Measurements from ENCODE around the gene FAM3B.

The FAM3B gene

DNA sequence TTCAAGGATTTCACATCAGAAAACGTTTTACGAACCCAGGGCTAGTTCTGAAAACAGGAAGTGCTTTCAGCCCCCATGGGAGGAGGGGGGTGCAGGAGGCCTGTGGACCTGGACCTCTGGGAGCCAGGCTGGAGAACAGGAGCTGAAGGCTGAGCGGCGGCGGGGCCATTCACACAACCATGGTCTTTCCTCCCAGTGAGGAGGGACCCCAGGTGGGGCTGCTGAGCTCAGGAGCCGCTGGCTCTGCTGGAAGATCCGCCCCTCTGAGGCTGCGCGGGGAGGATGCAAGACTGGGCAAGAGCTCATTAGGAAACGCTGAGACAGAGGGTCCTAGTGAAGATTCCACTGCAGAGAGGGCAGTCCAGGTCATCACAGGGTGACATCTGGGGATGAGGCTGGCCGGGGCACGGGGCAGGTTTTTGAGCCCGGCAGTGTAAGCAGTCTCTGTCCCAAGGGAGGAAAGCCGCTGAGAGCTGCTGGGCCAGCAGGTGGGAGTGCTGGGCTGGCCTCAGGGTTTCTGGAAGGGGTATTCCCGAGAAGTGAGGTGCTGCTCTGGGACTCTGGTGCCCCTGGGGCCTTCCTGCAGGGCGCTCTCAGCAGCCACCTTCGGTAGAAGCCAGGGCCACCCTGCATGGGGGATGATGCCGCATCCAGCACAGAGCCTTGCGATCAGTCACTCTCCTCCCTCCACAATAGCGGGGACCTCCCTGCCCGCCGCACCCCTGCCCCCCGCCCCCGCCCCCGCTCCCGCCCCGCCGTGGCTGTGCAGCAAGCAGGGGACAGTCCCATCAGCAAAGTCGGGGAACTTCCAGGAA, 52.7 kb downstream of the FAM3B start:
- peak; percentile 19 for DNase-seq

DNA sequence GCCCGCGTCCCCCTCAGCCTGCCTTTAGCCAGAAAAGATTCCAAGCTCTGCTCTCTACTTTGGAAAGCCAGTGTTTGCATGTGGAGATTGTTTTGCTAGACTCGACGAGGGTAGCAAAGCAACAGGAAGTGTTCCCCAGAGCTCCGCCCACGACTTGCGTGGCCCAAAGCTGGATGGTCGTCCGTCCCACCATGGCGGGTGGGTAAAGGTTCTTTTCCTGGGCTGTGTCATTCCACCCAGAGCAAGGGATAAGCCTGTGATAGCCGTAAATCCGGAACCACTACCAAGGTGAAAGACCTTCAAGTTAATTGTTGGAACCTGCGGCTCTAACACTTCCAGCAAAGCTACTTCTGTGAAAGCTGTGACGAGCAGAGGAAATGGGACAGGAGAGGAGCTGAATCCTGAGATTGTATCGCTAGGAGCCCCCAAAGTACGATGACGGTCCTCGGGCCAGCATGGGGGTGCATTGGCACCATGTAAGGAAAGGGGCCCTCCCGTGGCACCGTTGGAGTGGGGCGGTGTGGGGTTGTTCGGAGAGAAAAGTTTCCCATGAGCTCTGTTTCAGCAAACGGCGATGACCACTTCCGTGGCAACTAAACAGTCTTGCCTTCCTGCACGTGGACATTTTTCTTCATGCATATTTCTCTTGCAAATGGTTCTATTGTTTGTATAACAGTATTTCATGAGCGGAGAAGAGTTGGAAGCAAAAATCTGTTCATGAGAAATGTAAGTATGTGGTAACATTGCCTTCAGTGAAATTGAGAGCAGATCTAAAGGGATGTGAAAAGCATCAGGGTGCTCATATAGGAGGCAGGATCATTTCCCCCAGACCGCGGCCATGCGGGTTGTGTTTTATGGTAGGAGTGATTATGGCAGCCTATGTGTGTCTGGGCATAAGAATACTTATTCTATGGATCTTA, 53.6 kb downstream of the FAM3B start:
- DNase-seq: no peak

DNA sequence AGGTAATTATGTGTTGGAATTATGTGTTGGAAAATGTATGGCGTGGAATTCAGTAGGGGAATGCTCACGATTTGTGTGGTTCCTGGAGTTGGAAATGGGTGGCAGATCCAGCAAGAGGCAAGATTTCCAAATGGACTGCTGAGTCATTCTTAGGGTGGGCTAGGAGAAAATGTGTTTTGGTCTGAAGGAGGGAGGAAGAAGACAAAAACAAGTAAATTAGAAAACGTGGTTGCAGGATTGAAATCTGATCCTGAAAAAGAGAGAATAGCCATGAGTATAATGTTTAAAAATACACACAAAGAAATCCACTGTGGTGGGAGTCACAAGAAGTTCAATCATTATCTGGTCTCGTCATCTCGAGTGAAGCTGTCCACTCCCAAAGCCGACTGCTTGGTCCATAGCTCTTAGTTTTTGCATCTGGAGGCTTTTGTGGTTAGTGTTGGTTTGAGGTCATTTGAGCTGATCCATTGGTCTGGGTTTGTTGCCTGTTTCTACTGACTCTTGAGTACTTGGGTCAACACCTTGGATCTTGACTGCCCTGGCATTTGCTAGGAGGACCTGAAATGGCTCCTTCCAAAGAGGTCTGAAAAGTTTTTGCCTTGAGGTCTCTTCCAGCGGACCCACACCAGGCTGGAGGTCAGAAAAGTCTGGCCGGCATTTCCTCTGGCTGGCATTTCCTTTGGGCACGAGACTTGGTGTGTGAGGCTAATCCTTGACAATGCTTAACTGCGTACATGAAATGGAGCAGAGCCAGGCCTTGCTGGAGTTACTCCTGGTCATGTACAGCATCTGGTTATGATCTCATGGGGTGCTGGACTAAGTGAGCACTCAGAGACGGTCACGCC, 54.5 kb downstream of the FAM3B start:
- DNase-seq: no peak

DNA sequence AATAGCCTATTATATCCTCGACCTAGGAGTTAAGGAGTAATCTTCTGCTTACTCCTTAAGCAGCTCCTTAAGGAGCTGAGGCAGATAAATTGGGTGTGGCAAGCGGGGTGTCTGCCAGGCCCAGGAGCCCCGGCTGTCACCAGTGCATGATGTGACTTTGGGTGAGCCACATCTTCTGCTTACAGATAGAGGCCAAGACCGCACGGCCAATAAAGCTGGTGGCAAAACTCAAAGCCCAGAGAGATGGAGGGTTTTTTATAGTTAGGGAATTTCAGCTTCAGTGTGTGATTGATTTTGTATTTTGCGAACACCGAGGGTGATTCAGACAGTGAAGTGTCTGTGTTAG, 55.1 kb downstream of the FAM3B start:
- no peak for DNase-seq

DNA sequence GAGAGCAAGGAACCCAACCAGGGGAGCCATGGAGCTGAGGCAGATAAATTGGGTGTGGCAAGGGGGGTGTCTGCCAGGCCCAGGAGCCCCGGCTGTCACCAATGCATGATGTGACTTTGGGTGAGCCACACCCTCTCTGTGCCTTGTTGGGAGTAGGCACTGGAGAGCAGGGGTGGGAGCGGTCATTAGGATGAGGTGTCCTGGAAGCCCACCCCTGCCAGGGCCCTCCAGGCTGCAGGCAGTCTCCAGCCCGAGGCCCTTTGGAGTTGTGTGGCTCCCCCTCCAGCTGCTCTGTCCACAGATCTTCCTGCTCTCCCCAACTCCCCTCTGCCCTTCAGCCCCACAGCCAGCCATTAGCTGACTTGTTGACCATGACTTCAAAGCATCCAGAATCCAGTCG, 56.7 kb downstream of the FAM3B start:
- no peak for DNase-seq

DNA sequence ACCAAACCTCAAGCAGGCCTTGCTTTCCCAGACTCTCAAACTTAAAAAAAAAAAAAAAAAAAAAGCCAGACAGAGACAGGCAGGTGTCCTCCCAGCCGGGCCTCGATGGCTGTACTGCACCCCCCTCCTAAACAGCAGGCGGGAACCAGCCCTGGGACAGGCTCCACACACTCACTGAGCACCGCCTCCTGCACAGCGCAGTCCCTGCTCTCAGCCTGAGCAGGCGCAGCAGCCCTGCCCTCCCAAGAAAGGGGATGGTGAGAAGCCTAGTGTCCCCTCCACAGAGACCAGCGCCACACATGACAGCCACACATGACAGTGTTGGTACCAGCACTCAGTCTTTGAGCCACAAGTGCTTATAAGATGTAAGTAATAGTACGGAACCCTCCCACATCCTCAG, 57.2 kb downstream of the FAM3B start:
- no peak for DNase-seq

DNA sequence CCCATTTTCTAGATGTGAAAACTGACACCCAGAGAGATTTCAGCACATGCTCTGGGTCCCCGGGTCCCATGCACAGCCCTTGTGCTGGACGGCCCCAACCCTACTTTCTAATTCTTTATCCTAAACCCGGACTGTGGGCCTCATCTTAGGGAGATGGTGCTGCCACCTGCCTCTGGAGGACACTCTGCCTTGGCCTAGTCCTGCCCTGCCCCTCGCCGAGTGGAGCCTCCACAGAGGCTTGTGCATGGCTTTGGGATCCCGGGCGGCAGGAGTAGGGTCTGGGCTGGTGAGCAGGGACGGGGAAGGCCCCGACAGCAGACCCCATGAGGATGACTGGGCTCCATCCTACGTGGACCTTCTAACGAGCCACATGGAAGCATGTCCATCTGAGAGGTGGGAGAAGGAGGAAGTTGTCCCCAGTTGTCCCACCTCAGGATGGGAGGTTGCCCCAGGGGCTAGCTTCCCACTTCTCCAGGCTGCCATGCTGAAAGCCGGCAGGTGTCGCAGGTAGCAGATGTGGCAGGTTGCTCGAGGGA, 57.6 kb downstream of the FAM3B start:
- no peak for DNase-seq

DNA sequence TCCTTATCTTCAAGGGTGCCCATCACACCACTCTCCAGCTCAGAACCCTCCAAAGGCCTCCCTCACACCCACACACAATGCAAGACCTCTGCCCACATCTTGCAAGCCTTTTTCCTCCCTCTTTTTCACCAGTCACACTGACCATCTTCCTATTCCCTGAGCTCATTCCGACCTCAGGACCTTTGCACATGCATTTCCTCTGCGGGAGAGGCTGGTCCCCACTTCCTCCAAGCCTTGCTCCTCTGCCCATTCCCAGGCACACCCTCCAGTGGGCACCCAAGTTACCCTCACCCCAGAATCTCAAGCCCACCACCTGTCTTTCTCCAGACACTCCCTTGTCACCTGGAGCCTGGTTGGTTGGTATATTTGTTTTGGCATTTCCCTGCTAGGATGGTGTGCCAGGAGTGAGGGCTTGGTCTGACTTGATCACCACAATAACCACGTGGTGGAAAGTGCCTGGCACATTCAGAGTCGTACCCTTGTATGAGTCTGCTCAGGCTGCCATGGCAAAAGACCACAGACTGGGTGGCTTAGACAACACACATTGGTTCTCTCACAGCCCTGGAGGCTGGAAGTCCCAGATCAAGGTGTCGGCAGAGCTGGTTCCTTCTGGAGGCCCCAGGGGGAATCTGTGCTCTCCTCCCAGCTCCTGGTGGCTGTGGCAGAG, 58.4 kb downstream of the FAM3B start:
- DNase-seq: no peak

DNA sequence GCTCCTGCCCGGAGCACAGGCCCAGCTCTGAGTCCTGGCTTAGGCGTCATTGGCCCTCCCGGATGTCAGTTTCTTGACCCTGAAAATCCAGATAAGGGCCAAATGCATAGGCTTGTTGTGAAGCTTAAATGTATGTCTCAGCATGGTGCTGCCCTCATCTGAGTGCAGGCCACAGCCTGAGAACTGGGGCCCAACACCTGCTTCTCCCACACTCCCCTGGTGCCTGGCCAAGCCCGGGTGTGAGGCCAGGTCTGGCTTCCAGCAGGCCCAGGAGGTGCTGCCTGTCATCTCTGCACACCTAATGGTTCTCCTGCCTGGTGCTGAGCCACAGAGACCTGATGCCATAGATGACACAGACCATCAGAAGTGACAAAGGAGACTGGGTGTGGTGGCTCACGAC, 59.3 kb downstream of the FAM3B start:
- no peak for DNase-seq

DNA sequence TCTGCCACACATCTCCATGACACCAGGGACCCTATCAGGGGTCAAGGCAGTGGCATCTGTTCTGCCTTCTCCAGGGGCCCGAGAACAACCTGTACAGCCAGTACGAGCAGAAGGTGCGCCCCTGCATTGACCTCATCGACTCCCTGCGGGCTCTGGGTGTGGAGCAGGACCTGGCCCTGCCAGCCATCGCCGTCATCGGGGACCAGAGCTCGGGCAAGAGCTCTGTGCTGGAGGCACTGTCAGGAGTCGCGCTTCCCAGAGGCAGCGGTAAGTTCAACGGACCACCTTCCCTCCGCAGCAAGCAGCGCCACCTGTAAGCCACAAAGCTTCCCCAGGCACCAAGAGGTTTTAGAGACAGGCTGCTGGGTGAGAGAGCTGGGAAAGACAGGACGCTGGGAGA, 61.1 kb downstream of the FAM3B start:
- no peak for DNase-seq

DNA sequence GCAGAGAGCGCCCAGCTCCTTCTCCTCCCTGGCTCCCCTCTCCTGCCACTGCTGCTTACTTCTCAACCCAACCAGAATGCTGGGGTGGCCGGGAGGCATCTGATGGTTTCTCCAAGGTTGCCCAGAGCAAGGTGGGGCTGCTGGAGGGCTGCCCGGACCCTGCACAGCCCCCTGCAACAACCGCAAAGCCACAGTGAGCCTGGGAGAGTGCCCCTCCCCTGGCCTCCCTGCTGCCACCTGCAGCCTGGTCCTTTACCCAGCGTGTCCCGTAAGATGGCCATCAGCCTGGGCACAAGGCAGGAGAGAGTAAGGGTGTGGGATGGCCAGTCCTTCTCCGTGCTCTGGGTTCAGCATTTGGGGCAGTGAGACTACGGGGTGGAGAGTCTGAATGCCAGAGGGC, 62.2 kb downstream of the FAM3B start:
- DNase-seq: no peak

DNA sequence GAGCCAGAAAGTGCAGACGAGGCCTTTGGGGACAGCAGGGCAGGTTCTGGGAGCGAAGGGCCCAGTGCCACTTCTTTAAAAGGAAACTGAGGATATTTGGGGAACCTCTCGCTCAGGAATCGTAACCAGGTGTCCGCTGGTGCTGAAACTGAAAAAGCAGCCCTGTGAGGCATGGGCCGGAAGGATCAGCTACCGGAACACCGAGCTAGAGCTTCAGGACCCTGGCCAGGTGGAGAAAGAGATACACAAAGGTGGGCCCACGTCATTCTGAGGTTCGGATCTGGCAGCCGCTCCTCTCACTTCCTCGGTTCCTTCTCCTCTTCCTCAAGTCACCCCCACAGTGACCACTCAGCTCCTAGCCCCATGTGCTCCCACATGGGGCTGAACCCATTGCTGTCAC, 63.3 kb downstream of the FAM3B start:
- no peak for DNase-seq

DNA sequence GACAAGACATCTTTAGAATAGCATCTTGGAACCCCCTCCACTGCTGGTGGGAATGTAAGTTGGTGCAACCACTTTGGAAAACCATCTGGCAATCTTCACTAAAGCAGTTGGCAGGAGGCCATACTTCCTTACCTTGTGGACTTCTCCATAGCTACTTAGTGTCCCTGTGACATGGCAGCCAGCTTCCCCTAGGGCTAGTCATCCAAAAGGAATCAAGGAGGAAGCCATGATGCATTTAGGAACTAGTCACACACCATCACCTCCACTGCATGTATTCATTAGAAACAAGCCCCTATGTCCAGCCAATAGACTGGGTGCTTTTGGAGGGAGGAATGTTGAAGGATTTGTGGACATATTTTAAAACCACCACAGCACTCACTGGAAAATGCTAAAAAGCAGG, 65.1 kb downstream of the FAM3B start:
- DNase-seq: no peak

DNA sequence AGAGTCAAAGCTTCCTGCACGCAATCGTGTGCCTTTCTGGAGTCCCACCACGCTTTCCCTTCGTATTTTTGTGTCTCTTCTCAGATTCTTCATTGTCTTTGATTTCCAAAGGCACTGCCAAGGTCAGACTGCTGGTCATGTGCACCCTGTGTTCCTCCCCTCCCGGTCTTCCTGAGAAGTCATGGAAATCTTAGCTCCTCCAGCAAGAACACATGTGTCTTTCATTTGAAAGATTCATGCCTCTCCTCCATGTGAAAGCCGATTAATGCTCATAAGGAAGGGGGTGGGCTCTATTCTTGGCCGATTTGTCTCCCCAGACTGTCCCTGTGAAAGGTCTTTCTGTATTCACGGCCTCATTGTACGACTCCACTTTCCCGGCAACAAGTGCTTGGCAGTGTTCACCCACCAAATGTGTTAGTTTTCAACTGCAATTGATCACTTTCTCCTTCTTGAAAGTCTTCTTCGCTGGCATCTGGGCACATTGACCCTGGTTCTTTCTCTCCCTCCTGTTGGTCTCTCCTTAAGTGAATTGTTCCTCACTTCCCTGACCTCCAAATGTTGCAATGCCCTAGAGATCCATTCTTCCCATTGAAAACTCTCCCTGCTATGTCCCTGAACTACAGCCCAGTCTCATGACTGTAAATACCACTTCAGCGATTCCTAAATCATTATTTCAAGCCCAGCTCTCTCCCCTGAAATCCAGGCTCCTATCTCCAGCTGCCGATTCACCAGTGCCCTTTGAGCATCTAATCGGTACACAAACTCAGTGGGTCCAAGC, 70.6 kb downstream of the FAM3B start:
- no peak for DNase-seq

DNA sequence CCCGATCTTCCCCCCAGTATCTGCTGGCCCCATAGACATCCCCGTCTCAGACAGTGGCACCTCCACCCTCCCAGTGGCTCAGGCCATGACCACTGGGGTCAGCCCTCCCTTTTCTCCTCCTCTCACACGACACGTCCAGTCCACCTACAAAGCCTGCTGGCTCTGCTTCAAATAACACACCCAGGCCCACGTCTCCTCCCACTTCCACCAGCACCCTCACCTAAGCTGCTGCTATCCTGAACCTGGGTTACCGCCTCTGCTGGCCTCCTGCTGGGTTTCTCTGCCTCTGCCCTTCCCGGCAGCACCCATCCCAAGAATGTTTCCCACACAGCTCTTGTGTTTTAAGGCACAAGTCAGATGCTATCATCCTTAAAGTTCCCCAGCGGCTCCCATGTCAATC, 71.2 kb downstream of the FAM3B start:
- DNase-seq: no peak

DNA sequence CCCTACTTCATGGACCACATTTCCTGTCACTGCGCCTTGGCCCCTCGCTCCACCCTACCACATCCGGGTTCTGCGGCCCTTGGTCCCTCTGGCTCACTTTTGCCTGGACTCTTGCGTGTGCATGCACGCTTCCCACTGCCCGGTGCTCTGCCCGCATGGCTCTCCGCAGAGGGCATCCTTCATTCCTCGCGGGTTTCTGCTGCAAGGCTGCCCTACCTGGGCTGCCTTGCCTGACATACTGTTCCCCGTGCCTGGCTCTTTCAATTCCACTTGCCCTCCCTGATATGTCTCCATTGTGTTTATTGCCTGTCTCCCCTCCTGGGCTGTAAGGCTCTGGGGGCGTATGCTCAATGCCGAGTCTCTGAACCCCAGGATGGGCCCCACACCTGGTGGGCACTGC, 71.7 kb downstream of the FAM3B start:
- no peak for DNase-seq

DNA sequence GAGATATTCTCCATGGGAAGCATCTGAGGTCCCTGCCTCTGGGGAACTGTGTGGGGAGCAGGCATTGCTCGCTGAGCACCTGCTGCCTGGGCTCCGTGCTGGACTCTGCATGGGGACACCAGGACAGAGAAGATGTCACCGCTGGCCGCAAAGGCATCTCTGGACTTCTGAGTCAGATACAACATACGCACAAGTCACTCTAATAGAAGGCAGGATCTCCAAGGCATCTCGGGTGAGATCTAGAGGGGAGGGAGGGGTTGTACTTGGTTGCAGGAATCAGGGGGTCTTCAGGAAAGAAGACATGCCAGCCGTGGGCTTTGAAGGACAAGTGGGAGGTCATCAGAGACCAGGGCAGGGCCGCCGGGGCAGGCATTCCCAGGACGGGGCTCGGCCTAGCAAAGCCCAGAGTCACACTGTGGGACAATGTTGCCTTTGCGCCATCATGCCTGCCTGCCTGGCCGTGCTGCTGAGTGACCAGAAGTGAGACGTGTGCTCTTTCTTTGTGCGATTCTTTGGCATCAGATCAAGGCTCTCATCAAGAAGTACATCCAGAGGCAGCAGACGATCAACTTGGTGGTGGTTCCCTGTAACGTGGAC, 73.5 kb downstream of the FAM3B start:
- no peak for DNase-seq

DNA sequence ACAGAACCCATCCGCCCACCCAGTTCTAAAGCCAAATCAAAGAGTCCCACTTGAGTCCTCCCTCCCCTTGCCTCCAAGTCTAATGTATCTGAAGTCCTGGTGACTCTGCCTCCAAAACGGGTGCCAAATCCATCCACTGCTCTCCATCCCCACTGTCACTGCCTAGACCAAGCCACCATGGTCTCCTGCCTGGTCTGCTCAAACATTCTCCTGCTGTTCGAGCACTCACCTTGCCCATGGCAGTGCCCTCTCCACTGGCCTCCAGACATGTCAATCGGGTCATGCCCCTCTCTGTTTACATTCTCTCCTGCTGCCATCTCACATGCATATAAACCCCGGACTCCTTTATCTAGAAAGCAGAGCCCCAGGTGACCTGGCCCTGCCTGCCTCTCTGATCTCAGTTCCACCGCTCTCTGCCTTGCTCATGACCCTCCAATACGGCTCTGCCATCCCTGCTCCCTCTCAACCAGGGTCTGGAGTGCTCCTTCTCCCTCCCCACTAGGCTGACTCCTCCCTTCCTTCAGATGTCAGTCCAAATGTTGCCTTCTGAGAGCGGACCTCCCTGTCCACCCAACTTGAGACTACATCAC, 77.4 kb downstream of the FAM3B start:
- DNase-seq: no peak

DNA sequence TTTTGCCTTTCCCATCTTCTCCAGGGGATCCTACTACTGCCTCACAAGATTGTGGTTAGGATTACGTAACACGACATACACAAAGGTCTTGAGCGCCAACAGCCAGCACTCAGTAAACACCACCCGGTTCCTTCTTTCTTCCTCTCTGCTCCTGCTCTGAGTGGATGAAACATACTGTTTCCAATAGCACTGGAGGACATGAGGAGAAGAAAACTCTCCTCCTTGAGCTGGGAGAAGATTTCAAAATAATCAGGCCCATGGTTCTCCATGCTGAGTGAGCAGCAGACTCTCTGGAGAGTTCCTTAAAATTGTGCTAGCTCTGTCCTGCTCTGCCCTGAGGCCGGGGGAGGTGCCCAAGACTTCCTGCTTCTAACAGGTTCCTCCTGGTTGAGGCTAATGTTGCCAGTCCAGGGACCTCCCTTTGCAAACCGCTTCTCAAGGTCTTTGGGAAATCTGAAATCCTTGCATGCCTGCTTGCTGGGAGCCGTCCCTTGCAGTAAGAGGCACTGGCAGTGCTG, 80.0 kb downstream of the FAM3B start:
- DNase-seq: no peak

DNA sequence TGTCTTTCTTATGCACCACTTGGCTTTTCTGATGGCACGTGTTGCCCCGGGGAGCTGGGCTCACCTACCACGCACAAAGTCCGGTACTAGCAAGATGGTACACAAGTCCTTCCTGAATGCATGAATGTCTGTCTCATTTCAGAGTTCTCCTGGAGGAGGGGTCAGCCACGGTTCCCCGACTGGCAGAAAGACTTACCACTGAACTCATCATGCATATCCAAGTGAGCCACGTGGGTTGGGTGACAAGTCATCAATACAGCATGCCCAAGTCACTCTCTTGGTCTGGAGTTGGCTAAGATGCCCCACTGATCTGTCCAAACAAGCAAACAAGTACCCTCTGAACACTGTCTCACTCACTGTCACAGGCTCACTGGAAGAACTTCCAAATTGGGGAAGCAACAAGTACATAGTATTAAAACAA, 80.9 kb downstream of the FAM3B start:
- no peak for DNase-seq

DNA sequence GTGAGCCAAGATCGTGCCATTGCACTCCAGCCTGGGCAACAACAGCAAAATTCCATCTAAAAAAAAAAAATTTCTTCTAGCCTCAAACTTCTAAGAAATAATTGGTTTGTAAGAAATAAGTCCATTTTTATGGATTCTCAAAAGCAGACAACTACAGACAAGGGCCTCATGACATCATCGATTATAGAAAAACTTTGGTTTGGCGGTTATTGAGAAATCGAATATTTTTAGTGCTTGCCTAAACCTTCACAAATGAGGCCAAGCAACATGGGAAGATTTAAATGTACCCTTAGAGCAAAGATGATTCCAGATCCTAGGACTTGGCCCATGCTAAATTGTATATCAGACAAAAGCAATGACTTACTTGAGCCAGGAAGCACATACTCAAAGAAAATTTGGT, 81.7 kb downstream of the FAM3B start:
- no peak for DNase-seq

Data from activated gamma-delta T cell (primary cell).